ENCODE data around the gene UPB1. TPM values are rescaled to one million over a fixed set of nuclear protein-coding genes. Genes with fewer than 3 reads are reported as not detected.

Gene UPB1
- total RNA-seq, 6 donors from 2014 or later = 0.91 to 9.4 (median 1.4) TPM

DNA sequence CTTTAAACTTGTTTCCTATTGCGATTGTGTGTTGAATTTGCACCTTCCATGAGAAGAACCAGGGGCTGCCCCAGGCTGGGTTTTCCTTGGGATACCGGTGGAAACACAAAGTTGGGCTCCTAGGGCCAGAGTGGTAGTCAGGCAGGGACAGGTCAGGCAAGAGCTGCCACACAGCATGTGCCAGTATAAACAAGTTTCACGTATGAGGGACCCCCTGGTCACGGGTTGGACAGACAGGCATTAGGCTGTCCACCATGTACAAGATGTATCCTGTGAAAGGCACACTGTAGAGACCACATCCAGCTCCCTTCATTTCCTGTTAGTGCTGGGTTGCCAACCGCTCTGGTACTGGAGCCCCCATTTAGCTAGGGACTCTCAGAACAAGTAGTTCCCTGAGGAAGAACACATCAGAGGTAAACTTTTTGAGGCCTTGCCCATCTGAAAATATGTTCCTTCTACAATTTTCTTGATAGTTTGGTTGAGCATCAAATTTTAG, 8.8 kb downstream of the UPB1 start:
- DNase-seq (no peak), ATAC-seq (ENCODE audit: low FRiP score in 2 of 2) (no peak)
- no peaks in the 10 kb centered on the region for H3K36me3 ChIP-seq
- H3K4me3 ChIP-seq = no peak overlapping the region
- TF ChIP-seq EP300 (IDR thresholded peaks at IDR 0.05) (no peak), POLR2A (IDR thresholded peaks at IDR 0.05) (no peak), POLR2AphosphoS5 (IDR thresholded peaks at IDR 0.05) (no peak)
- H3K27me3 ChIP-seq = no peaks in the 10 kb centered on the region
- peaks cover 30 to 40% (median 33%) of the 10 kb centered on the region in 4 donors for H3K4me1 ChIP-seq
- 61 to 68% methylated on average over 4 to 5 of the region's 5 CpGs for WGBS, 2 donors
- peak overlapping the region in 2 of 4 donors; percentile 13 to 47 for H3K27ac ChIP-seq
- no peaks in the 10 kb centered on the region for H3K9me3 ChIP-seq

- Histone ChIP-seq H3K27ac (peak overlapping the region in 1 of 4 donors; percentile 47), H3K27me3 (no peaks in the 10 kb centered on the region), H3K36me3 (no peaks in the 10 kb centered on the region), H3K4me1 (peaks cover 30 to 40% (median 34%) of the 10 kb centered on the region in 4 donors), H3K9me3 (no peaks in the 10 kb centered on the region), H3K4me3 (no peak overlapping the region)
- DNase-seq (no peak), ATAC-seq (ENCODE audit: low FRiP score in 2 of 2) (no peak)
- WGBS, 2 donors = 82 to 100% methylated on average over 2 of the region's 2 CpGs
- TF ChIP-seq POLR2AphosphoS5 (IDR thresholded peaks at IDR 0.05) = no peak
- no peak for TF ChIP-seq EP300 (IDR thresholded peaks at IDR 0.05)
- no peak for TF ChIP-seq POLR2A (IDR thresholded peaks at IDR 0.05)
- TF ChIP-seq, protein P1, sequence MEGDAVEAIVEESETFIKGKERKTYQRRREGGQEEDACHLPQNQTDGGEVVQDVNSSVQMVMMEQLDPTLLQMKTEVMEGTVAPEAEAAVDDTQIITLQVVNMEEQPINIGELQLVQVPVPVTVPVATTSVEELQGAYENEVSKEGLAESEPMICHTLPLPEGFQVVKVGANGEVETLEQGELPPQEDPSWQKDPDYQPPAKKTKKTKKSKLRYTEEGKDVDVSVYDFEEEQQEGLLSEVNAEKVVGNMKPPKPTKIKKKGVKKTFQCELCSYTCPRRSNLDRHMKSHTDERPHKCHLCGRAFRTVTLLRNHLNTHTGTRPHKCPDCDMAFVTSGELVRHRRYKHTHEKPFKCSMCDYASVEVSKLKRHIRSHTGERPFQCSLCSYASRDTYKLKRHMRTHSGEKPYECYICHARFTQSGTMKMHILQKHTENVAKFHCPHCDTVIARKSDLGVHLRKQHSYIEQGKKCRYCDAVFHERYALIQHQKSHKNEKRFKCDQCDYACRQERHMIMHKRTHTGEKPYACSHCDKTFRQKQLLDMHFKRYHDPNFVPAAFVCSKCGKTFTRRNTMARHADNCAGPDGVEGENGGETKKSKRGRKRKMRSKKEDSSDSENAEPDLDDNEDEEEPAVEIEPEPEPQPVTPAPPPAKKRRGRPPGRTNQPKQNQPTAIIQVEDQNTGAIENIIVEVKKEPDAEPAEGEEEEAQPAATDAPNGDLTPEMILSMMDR (IDR thresholded peaks at IDR 0.05) = no peak
Observed at GRCh38 chr22:24504540-24504939, 9.4 kb downstream of the UPB1 start.

GRCh38 chr22:24504956-24505736, 10.0 kb downstream of the UPB1 start:
- no peaks in the 10 kb centered on the region for H3K9me3 ChIP-seq
- TF ChIP-seq EP300 (IDR thresholded peaks at IDR 0.05) = no peak
- no peak for TF ChIP-seq POLR2AphosphoS5 (IDR thresholded peaks at IDR 0.05)
- TF ChIP-seq, protein P1 (IDR thresholded peaks at IDR 0.05) = no peak
- no peak for TF ChIP-seq POLR2A (IDR thresholded peaks at IDR 0.05)
- peaks cover 30 to 42% (median 37%) of the 10 kb centered on the region in 4 donors for H3K4me1 ChIP-seq
- H3K4me3 ChIP-seq = no peak overlapping the region
- 59 to 75% methylated on average over 3 of the region's 3 CpGs for WGBS, 2 donors
- ATAC-seq (ENCODE audit: low FRiP score in 2 of 2) = no peak
- H3K36me3 ChIP-seq = no peaks in the 10 kb centered on the region
- peak in 1 of 2 donors; percentile 15 for DNase-seq
- H3K27ac ChIP-seq = peak overlapping the region in 1 of 4 donors; percentile 84
- no peaks in the 10 kb centered on the region for H3K27me3 ChIP-seq

- ATAC-seq (ENCODE audit: low FRiP score in 2 of 2) = peak in 1 of 2 donors; percentile 74
- 15 to 31% methylated on average over 6 of the region's 6 CpGs for WGBS, 2 donors
- peaks cover 48 to 60% (median 54%) of the 10 kb centered on the region in 4 donors for H3K4me1 ChIP-seq
Observed at GRCh38 chr22:24506802-24507438, 11.8 kb downstream of the UPB1 start.

More at GRCh38 chr22:24506802-24507438, 11.8 kb downstream of the UPB1 start:
- H3K9me3 ChIP-seq = no peaks in the 10 kb centered on the region
- DNase-seq = peak in 1 of 2 donors; percentile 54
- no peaks in the 10 kb centered on the region for H3K36me3 ChIP-seq
- TF ChIP-seq POLR2AphosphoS5 (IDR thresholded peaks at IDR 0.05) = peak in 1 of 2 donors; percentile 45
- peak in 1 of 4 donors; percentile 27 for TF ChIP-seq EP300 (IDR thresholded peaks at IDR 0.05)
- TF ChIP-seq, protein P1 (IDR thresholded peaks at IDR 0.05) = no peak
- TF ChIP-seq POLR2A (IDR thresholded peaks at IDR 0.05) = no peak
- no peak overlapping the region for H3K4me3 ChIP-seq
- no peaks in the 10 kb centered on the region for H3K27me3 ChIP-seq
- H3K27ac ChIP-seq = peak overlapping the region; percentile 58 to 84 (median 75)
